Measurements from ENCODE around the gene SLC22A2. TPM values are rescaled to one million over a fixed set of nuclear protein-coding genes. Genes with fewer than 3 reads are reported as not detected.

The SLC22A2 gene
- total RNA-seq, 1 donor from 2014 or later, result not detected

- no peak for DNase-seq (ENCODE audit: low read depth)
These were observed 39.8 kb downstream of the SLC22A2 start for GRCh38 chr6:160218810-160219209.

- no peak for DNase-seq (ENCODE audit: low read depth)
These were observed 40.8 kb downstream of the SLC22A2 start for GRCh38 chr6:160217863-160218262.

GRCh38 chr6:160217073-160217472, 41.5 kb downstream of the SLC22A2 start:
- no peak for DNase-seq (ENCODE audit: low read depth)

GRCh38 chr6:160215232-160215631, 43.4 kb downstream of the SLC22A2 start:
- no peak for DNase-seq (ENCODE audit: low read depth)

GRCh38 chr6:160207618-160208017, 51.0 kb downstream of the SLC22A2 start:
- DNase-seq (ENCODE audit: low read depth), result no peak

- DNase-seq (ENCODE audit: low read depth), result no peak
These were observed 53.9 kb downstream of the SLC22A2 start for GRCh38 chr6:160204710-160205109.

- no peak for DNase-seq (ENCODE audit: low read depth)
These were observed 54.7 kb downstream of the SLC22A2 start for GRCh38 chr6:160203953-160204352.

- no peak for DNase-seq (ENCODE audit: low read depth)
These were observed 55.1 kb downstream of the SLC22A2 start for GRCh38 chr6:160203522-160203921.

GRCh38 chr6:160203076-160203475, 55.5 kb downstream of the SLC22A2 start:
- DNase-seq (ENCODE audit: low read depth), result no peak

- DNase-seq (ENCODE audit: low read depth), result peak; percentile 11
These were observed 56.2 kb downstream of the SLC22A2 start for GRCh38 chr6:160202411-160202810.

- peak; percentile 79 for DNase-seq (ENCODE audit: low read depth)
These were observed 57.6 kb downstream of the SLC22A2 start for GRCh38 chr6:160201061-160201460.

- peak; percentile 26 for DNase-seq (ENCODE audit: low read depth)
These were observed 59.9 kb downstream of the SLC22A2 start for GRCh38 chr6:160198606-160199211.

GRCh38 chr6:160197662-160198061, 61.0 kb downstream of the SLC22A2 start:
- no peak for DNase-seq (ENCODE audit: low read depth)

- no peak for DNase-seq (ENCODE audit: low read depth)
These were observed 63.8 kb downstream of the SLC22A2 start for GRCh38 chr6:160194808-160195207.

- DNase-seq (ENCODE audit: low read depth), result no peak
These were observed 65.8 kb downstream of the SLC22A2 start for GRCh38 chr6:160192840-160193239.

GRCh38 chr6:160190973-160191372, 67.6 kb downstream of the SLC22A2 start:
- no peak for DNase-seq (ENCODE audit: low read depth)

GRCh38 chr6:160190081-160190480, 68.5 kb downstream of the SLC22A2 start:
- DNase-seq (ENCODE audit: low read depth), result no peak

GRCh38 chr6:160188773-160189172, 69.8 kb downstream of the SLC22A2 start:
- DNase-seq (ENCODE audit: low read depth), result no peak

- no peak for DNase-seq (ENCODE audit: low read depth)
These were observed 77.9 kb downstream of the SLC22A2 start for GRCh38 chr6:160180706-160181105.

GRCh38 chr6:160178271-160178670, 80.3 kb downstream of the SLC22A2 start:
- no peak for DNase-seq (ENCODE audit: low read depth)

- no peak for DNase-seq (ENCODE audit: low read depth)
These were observed 81.4 kb downstream of the SLC22A2 start for GRCh38 chr6:160177220-160177619.

- DNase-seq (ENCODE audit: low read depth), result no peak
These were observed 83.9 kb downstream of the SLC22A2 start for GRCh38 chr6:160174681-160175080.

GRCh38 chr6:160173806-160174527, 84.7 kb downstream of the SLC22A2 start:
- DNase-seq (ENCODE audit: low read depth), result no peak

All from myocyte (in vitro differentiated cells).